Chondrocyte (in vitro differentiated cells): ENCODE measurements around the gene IL34. TPM values are rescaled to one million over a fixed set of nuclear protein-coding genes. Genes with fewer than 3 reads are reported as not detected.

Source experiments
- DNase-seq: peaks from one replicate; pipeline ENCODE4 v3.0.0; 2021; ENCODE audit warnings: mixed read lengths, low spot score
- H3K27ac Mint-ChIP-seq: one replicate; pipeline ENCODE4 v1.8.0; 2021; ENCODE audit warnings: mild to moderate bottlenecking, moderate library complexity, mixed read lengths; ENCODE audit not compliant: unreplicated experiment
- H3K27me3 Mint-ChIP-seq: 2 replicates; pipeline ENCODE4 v1.8.0; 2021; ENCODE audit warnings: low read depth, mixed read lengths
- H3K36me3 Mint-ChIP-seq: 2 replicates; pipeline ENCODE4 v1.8.0; 2021; ENCODE audit warnings: low read depth, mixed read lengths
- H3K4me1 Mint-ChIP-seq: 2 replicates; pipeline ENCODE4 v1.8.0; 2021; ENCODE audit warnings: low read depth, mild to moderate bottlenecking, mixed read lengths
- H3K4me3 Mint-ChIP-seq: one replicate; pipeline ENCODE4 v1.8.0; 2021; ENCODE audit warnings: mild to moderate bottlenecking, moderate library complexity, mixed read lengths; ENCODE audit not compliant: unreplicated experiment
- H3K9me3 Mint-ChIP-seq: 2 replicates; pipeline ENCODE4 v1.8.0; 2021; ENCODE audit warnings: low read depth, mixed read lengths
- total RNA-seq: library from RNA; stranded (reverse); gene quantifications from 3 replicates; pipeline ENCODE4 v1.2.1, GENCODE V29; 2021
- TF ChIP-seq, protein P1 (sequence below): fragments of 200-600 bp; sonication (generic); IDR thresholded peaks from 2 replicates; pipeline ENCODE4 v1.5.0; 2021; ENCODE audit warnings: antibody characterized with exemption, mild to moderate bottlenecking, moderate library complexity

IL34 gene
- total RNA-seq, 1 donor from 2014 or later: 20.8 TPM

DNA sequence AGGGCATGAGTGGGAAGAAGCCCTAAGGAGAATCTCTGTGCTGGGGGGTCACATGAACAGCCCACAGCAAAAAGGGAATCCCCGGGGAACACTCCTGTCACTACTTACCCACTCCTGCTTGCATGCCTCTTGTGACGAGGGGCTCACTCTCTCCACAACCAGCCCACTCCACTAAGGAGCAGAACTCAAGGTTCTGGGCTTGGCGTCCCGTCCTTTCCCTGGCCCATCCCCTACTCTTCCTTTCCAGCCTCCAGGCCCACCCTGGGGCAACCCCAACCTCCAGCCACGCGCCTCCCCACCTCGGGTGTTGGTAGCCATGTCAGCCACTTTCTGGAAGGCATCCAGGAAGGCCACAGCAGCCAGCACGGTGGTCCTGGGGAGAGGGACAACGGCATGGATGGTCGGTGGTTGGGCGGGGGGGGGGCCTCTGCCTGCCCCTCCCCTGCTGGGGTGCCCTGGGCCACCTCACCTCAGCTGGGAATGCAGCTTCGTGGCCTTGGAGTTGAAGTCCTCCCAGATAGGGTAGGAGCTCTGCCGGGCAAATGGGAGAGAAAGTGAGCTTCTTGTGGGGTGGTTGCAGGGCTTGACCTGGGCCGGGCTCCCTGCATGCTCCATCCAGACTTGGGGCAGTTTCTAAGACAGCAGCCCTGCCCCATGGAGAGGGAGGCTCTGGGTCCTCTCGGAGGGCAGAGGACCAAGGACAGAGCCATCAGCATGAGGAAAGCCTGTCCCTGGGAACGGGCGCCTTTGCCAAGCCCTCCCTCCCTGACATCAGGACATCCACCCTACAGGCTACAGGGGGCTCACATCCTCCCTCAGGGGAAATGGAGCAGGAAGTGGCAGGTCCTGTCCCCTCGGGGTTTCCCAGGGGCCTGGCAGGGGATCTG lies 34.4 kb downstream of the IL34 start:
- Mint-ChIP-seq H3K36me3 (peaks cover 19% of the 10 kb centered on the region), H3K4me1 (peaks cover 45% of the 10 kb centered on the region), H3K27me3 (no peaks in the 10 kb centered on the region), H3K4me3 (peak overlapping the region; percentile 4), H3K9me3 (no peaks in the 10 kb centered on the region), H3K27ac (peak overlapping the region; percentile 86)
- TF ChIP-seq, protein P1, sequence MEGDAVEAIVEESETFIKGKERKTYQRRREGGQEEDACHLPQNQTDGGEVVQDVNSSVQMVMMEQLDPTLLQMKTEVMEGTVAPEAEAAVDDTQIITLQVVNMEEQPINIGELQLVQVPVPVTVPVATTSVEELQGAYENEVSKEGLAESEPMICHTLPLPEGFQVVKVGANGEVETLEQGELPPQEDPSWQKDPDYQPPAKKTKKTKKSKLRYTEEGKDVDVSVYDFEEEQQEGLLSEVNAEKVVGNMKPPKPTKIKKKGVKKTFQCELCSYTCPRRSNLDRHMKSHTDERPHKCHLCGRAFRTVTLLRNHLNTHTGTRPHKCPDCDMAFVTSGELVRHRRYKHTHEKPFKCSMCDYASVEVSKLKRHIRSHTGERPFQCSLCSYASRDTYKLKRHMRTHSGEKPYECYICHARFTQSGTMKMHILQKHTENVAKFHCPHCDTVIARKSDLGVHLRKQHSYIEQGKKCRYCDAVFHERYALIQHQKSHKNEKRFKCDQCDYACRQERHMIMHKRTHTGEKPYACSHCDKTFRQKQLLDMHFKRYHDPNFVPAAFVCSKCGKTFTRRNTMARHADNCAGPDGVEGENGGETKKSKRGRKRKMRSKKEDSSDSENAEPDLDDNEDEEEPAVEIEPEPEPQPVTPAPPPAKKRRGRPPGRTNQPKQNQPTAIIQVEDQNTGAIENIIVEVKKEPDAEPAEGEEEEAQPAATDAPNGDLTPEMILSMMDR: no peak
- peak; percentile 68 for DNase-seq

DNA sequence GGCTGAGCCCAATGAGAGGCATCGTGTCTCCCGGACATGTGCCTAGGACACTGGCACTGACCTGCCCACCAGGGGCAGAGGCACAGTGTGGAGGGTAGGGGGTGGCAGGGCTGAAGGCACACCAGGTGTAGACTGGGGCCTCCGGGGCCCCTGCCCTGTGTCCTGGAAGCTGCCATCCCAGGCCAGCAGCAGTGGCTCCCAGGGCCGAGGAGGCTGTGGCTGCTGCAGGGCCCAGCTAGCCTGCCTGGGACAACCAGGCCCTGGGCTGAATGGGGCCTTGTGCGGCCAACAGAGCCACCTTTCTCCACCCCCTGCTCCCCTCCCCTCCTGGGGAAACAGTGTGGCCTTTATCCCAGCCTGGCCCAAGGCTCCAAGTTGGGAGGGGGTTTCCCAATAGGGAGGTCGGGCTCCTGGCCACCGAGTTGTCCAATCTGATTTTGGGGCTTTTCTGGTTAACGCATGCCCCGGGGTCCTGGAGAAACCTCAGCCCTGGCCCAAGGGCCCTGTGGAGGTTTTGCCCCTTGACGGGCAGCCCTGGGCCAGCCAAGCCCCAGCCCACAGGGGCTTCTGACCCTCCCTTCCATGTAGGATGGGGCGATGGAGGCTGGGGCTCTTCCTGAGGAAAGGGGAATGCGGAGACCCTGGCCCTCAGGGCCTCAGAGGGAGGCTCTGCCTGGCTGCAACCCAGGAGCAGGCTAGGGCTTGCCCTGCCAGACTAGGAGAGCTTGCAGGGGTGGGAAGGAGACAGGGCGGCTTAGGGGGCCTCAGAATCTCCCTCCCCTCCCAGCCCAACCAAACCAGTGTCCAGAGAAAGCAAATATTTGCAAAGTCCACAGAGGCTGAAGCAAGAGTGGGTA lies 35.3 kb downstream of the IL34 start:
- DNase-seq: peak; percentile 91
- peak overlapping the region; percentile 82 for H3K4me3 Mint-ChIP-seq
- TF ChIP-seq, protein P1: peak; percentile 7
- H3K4me1 Mint-ChIP-seq: peaks cover 49% of the 10 kb centered on the region
- no peaks in the 10 kb centered on the region for H3K9me3 Mint-ChIP-seq
- no peaks in the 10 kb centered on the region for H3K27me3 Mint-ChIP-seq
- peaks cover 12% of the 10 kb centered on the region for H3K36me3 Mint-ChIP-seq
- peak overlapping the region; percentile 86 for H3K27ac Mint-ChIP-seq

DNA sequence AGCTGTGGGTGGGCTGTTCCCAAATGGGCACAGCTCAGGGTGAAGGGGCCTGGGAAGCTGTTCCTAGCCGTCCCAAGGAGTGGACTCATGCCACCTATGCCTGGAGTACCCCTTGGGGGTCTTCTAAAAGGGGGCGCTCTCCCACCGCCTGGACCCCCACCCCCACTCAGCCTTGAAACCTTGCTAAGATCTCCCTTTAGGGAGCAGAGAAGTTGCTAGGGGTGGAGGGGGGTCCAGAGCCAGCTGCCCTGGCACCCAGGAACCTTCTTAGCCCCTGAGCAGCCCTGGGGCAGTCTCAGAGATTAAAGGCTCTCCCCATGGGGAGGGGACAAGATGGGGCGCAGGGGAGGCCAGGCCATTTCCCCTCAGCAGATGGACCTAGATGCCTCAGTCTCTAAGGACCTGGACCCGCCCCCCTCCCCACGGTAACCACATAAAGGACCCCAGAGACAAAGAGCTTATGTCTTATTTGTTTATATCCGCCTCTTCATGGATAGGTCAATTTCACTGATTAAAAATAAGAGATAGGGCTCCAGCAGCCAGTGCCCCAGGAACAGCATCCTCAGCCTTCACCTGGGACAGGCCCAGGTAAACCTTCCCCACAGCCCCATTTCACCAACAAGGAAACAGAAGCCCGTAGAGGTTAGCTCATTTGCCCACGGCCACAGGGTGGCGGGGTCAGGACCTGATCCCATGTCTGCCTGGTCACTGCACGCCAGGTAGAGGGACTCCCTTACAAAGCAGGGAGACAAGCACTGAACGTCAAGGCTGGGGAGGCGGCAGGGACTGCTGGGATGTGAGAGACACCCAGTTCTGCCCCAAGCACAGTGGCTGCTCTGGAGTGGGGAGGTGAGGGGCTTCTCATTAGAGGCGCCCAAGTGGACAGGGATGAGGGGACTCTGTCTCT lies 36.1 kb downstream of the IL34 start:
- H3K27me3 Mint-ChIP-seq: no peaks in the 10 kb centered on the region
- H3K4me1 Mint-ChIP-seq: peaks cover 58% of the 10 kb centered on the region
- peaks cover 11% of the 10 kb centered on the region for H3K36me3 Mint-ChIP-seq
- H3K9me3 Mint-ChIP-seq: no peaks in the 10 kb centered on the region
- peak; percentile 49 for DNase-seq
- peak overlapping the region; percentile 68 for H3K27ac Mint-ChIP-seq
- TF ChIP-seq, protein P1: no peak
- H3K4me3 Mint-ChIP-seq: peak overlapping the region; percentile 82

DNA sequence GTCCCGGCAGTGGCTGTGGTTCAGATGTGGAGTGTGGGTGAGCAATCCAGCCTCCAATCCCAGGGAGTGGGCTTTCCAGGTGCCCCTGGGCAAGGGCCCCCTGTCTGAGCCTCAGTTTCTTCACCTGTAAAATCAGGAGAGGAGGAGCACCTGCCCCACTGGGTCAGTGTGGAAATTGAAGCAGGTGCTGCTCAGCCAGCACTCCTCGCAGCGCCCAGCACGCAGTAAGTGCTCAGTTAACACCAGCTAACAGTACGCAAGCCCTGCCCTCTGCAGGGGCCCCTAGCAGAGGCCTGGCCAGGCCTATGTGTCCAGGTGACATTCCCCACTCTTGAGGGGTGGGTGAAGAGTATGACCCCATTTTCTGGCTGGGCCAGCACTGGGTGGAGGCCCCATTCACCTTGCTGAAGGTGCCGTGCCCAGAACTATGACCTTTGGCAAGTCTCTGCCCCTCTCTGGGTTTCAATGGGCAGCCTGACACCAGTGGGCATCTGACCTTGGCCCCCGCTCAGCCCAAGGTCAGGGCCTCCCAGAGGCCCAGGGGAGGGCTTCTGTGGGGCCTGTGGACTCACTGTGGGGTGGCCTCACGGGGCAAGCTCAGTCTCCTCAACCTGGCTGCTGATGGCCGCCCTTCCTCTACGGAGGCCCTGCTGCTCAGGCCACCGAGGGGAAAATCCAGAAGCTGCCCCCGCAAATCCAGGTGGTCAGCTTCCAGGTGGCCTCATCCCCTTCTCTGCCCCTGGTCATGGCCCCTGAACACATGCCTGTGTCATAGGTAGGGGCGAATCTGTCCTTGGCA lies 37.0 kb downstream of the IL34 start:
- Mint-ChIP-seq H3K27ac (peak overlapping the region; percentile 17), H3K27me3 (no peaks in the 10 kb centered on the region), H3K4me3 (peak overlapping the region; percentile 82), H3K36me3 (peaks cover 6% of the 10 kb centered on the region), H3K9me3 (no peaks in the 10 kb centered on the region), H3K4me1 (peaks cover 65% of the 10 kb centered on the region)
- peak; percentile 83 for DNase-seq
- TF ChIP-seq, protein P1: no peak
